ENCODE results near the gene HNRNPR. TPM values are rescaled to one million over a fixed set of nuclear protein-coding genes. Genes with fewer than 3 reads are reported as not detected.

The HNRNPR gene
- total and polyA plus RNA-seq, 7 experiments from 2014 or later: 97.4 to 235 (median 117) TPM

DNA sequence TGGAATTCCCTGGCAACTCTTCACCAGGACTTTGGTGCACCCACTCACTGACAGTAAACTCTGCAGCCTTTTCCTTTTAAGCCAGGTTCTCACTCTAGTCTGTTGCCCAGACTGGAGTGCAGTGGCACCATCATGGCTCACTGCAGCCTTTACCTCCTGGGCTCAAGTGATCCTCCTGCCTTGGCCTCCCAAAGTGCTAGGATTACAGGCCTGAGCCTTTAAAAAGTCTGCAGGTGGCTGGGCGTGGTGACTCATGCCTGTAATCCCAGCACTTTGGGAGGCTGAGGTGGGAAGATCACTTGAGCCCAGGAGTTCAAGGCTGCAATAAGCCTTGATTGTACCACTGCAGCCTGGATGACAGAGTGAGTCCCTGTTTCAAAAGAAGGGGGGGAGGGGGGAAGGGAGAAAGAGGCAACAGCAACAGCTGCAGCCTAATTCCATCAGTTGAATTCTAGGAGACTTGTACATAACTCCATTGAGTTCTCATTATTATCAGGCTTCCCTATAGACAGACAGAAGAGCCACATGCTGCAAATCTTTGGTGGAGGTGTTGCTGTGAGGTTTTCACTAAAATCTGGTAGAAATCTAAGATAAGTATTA is 8.1 kb upstream of the HNRNPR start:
- no peak overlapping the region for H3K27ac Mint-ChIP-seq
- DNase-seq: no peak
- intact Hi-C loops (cut with micrococcal nuclease): no loop called here
- no peak for ATAC-seq
- H3K4me1 Mint-ChIP-seq: peaks cover 4 to 14% (median 6%) of the 10 kb centered on the region in 7 donors
- no peak overlapping the region for H3K4me3 Mint-ChIP-seq
- Histone ChIP-seq H3K27ac (ENCODE audit: low read depth, low read length) (no peak overlapping the region), H3K27me3 (ENCODE audit: control insufficient read depth in 2 of 2, insufficient read depth in 2 of 2, low read length in 2 of 2) (no peaks in the 10 kb centered on the region), H3K4me1 (ENCODE audit: control insufficient read depth in 2 of 2, insufficient read depth in 2 of 2, low read length in 2 of 2) (no peaks in the 10 kb centered on the region), H3K4me3 (ENCODE audit: low read length) (no peak overlapping the region), H3K9me3 (ENCODE audit: control insufficient read depth in 2 of 3, low read length in 3 of 3) (no peaks in the 10 kb centered on the region), H3K36me3 (ENCODE audit: control insufficient read depth in 2 of 3, insufficient read depth in 3 of 3, low read length in 3 of 3) (no peaks in the 10 kb centered on the region)
- peaks cover 0 to 13% (median 8%) of the 10 kb centered on the region in 5 donors for H3K36me3 Mint-ChIP-seq
- peaks cover 0 to 17% (median 0%) of the 10 kb centered on the region in 11 donors for H3K9me3 Mint-ChIP-seq
- CTCF ChIA-PET: no interaction called here
- no peaks in the 10 kb centered on the region for H3K27me3 Mint-ChIP-seq
- POLR2A ChIA-PET: no interaction called here

DNA sequence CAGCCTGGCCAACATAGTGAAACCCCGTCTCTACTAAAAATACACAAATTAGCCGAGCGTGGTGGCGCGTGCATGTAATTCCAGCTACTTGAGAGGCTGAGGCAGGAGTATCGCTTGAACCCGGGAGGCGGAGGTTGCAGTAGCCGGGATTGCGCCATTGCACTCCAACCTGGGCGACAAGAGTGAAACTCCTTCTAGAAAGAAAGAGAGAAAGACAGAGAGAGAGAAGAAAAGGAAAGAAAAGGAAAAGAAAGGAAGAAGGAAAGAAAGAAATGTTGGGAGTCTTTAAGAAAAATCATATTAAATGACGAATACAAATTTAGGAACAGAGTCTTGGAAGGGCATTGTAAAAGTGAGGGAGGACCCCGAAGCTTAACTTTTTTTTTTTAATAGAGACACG is 1.8 kb upstream of the HNRNPR start:
- no peaks in the 10 kb centered on the region for H3K27me3 Mint-ChIP-seq

DNA sequence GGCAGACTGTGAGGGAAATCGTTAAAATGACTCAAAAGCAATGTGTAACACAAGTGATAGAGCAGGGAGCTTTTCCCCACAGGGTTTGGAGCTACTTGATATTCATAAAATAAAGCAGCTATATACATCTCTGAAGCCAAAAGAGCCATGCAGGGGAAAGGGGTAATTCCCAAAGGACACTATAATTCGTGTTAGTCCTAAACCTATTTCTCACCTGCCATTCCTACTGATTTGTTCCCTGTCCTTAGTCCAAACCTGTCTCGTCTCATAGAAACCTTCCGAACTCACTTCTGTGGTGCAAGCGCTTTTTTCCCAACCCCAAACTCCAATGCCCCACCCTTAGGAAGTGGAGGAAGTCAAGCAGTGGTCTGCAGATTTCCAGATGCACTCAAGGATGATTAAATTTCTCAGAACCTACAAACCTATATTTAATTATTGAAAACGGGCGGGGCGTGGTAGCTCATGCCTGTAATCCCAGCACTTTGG is 946 bp upstream of the HNRNPR start:
- Mint-ChIP-seq H3K4me1 (peaks cover 30 to 40% (median 39%) of the 10 kb centered on the region in 7 donors), H3K9me3 (peaks cover 0 to 2% (median 0%) of the 10 kb centered on the region in 11 donors), H3K27me3 (no peaks in the 10 kb centered on the region), H3K36me3 (peaks cover 0 to 9% (median 0%) of the 10 kb centered on the region in 5 donors), H3K27ac (peak overlapping the region; percentile 89 to 98 (median 95)), H3K4me3 (peak overlapping the region; percentile 81 to 100 (median 93))
- CTCF ChIA-PET: no interaction called here
- DNase-seq (no peak), ATAC-seq (no peak)
- intact Hi-C loops (cut with micrococcal nuclease): loop anchor here (1.0 to 10.0 kb wide), 9 partner anchors 23 to 1560 kb away; partner anchors contain the start of genes ASAP3 (in 2 of the 2), E2F2 (in 2 of the 2), SRRM1 (in 1 of the 2) and TCEA3 (in 1 of the 2)
- POLR2A ChIA-PET: interaction anchor here (0.6 to 2.4 kb wide), 16 partner anchors 10 to 1297 kb away, joined by 3 to 62 read pairs (median 4); partner anchors contain the start of gene ZNF436
- no peaks in the 10 kb centered on the region for H3K27me3 ChIP-seq (ENCODE audit: control insufficient read depth in 2 of 2, insufficient read depth in 2 of 2, low read length in 2 of 2)
- peaks cover 0 to 7% (median 0%) of the 10 kb centered on the region in 3 experiments for H3K36me3 ChIP-seq (ENCODE audit: control insufficient read depth in 2 of 3, insufficient read depth in 3 of 3, low read length in 3 of 3)
- H3K27ac ChIP-seq (ENCODE audit: low read depth, low read length): peak overlapping the region; percentile 83
- H3K4me3 ChIP-seq (ENCODE audit: low read length): peak overlapping the region; percentile 89
- peaks cover 21% of the 10 kb centered on the region in 2 donors for H3K4me1 ChIP-seq (ENCODE audit: control insufficient read depth in 2 of 2, insufficient read depth in 2 of 2, low read length in 2 of 2)
- H3K9me3 ChIP-seq (ENCODE audit: control insufficient read depth in 2 of 3, low read length in 3 of 3): no peaks in the 10 kb centered on the region

More for the DNA sequence above, 1.8 kb upstream of the HNRNPR start:
- CTCF ChIA-PET: no interaction called here
- Mint-ChIP-seq H3K4me3 (peak overlapping the region in 5 of 10 donors; percentile 3 to 65 (median 16)), H3K4me1 (peaks cover 25 to 31% (median 30%) of the 10 kb centered on the region in 7 donors), H3K27ac (peak overlapping the region in 1 of 9 donors; percentile 38), H3K9me3 (peaks cover 0 to 2% (median 0%) of the 10 kb centered on the region in 11 donors), H3K36me3 (peaks cover 0 to 7% (median 0%) of the 10 kb centered on the region in 5 donors)
- no peak for ATAC-seq
- no peak overlapping the region for H3K4me3 ChIP-seq (ENCODE audit: low read length)
- H3K36me3 ChIP-seq (ENCODE audit: control insufficient read depth in 2 of 3, insufficient read depth in 3 of 3, low read length in 3 of 3): peaks cover 0 to 7% (median 0%) of the 10 kb centered on the region in 3 experiments
- H3K4me1 ChIP-seq (ENCODE audit: control insufficient read depth in 2 of 2, insufficient read depth in 2 of 2, low read length in 2 of 2): peaks cover 12% of the 10 kb centered on the region in 2 donors
- H3K9me3 ChIP-seq (ENCODE audit: control insufficient read depth in 2 of 3, low read length in 3 of 3): no peaks in the 10 kb centered on the region
- no peak for DNase-seq
- intact Hi-C loops (cut with micrococcal nuclease): loop anchor here (2.0 to 10.0 kb wide), 4 partner anchors 185 to 1561 kb away; partner anchors contain the start of genes E2F2 (in 2 of the 2), SRRM1 (in 1 of the 2) and USP48 (in 1 of the 2)
- H3K27me3 ChIP-seq (ENCODE audit: control insufficient read depth in 2 of 2, insufficient read depth in 2 of 2, low read length in 2 of 2): no peaks in the 10 kb centered on the region
- POLR2A ChIA-PET: interaction anchor here (0.9 to 2.4 kb wide), 3 partner anchors 16 to 180 kb away, joined by 3 to 62 read pairs (median 4); partner anchors contain the start of gene ZNF436
- H3K27ac ChIP-seq (ENCODE audit: low read depth, low read length): no peak overlapping the region

DNA sequence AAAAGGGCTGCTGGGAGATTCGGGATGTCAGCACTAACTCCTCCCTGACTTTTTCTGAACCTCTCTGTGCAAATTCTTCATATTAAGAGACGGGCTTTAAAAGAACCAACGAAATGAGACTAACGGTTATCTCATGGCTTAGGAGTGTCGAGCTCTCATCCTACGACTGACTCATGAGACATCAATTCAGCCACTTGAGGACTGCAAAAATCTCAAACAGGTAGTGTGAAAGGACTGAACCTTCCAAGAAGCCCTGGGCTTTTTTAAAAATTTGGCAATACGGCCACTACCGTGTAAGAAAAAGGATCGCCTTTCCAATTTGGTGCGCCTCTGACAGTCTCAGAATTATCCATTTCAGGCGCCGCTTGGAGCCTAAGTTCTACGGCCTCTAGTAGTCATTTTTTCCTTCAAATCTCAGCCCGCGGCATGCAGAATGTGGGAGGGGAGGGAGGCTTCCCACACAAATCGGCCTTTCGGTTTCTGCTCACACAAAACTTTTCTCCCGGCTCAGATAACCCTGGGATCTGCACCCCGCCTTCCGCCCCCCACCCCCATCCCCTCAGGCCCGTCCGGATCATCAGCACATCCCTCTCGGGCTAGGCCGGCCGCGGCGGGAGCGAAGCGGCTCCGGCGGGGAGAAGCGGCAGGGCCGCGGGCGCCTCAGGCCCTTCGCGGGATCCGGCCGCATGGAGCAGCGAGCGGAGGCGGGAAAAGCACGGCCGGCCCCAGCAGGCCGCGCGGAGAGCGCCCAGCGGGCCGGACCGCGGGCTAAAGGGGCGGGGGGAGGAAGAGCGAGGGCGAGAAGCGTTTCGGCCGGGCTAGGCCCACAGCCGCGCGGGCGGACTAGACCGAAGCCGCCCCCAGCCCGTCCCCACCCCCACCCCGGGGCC is 618 bp downstream of the HNRNPR start:
- Histone ChIP-seq H3K36me3 (ENCODE audit: control insufficient read depth in 2 of 3, insufficient read depth in 3 of 3, low read length in 3 of 3) (peaks cover 0 to 7% (median 0%) of the 10 kb centered on the region in 3 experiments), H3K4me3 (ENCODE audit: low read length) (peak overlapping the region; percentile 89), H3K27me3 (ENCODE audit: control insufficient read depth in 2 of 2, insufficient read depth in 2 of 2, low read length in 2 of 2) (no peaks in the 10 kb centered on the region), H3K27ac (ENCODE audit: low read depth, low read length) (peak overlapping the region; percentile 83), H3K4me1 (ENCODE audit: control insufficient read depth in 2 of 2, insufficient read depth in 2 of 2, low read length in 2 of 2) (peaks cover 31 to 37% of the 10 kb centered on the region in 2 donors), H3K9me3 (ENCODE audit: control insufficient read depth in 2 of 3, low read length in 3 of 3) (no peaks in the 10 kb centered on the region)
- peak overlapping the region; percentile 87 to 98 (median 93) for H3K27ac Mint-ChIP-seq
- H3K4me1 Mint-ChIP-seq: peaks cover 38 to 56% (median 52%) of the 10 kb centered on the region in 7 donors
- H3K4me3 Mint-ChIP-seq: peak overlapping the region; percentile 81 to 100 (median 93)
- peak; percentile 0 for ATAC-seq
- peaks cover 0 to 2% (median 0%) of the 10 kb centered on the region in 11 donors for H3K9me3 Mint-ChIP-seq
- no peaks in the 10 kb centered on the region for H3K27me3 Mint-ChIP-seq
- ChIA-PET CTCF (interaction anchor here (0.7 to 1.0 kb wide), 2 partner anchors 25 to 58 kb away, joined by 3 to 6 read pairs; no protein-coding TSS in a partner anchor), POLR2A (interaction anchor here (1.0 to 2.4 kb wide), 11 partner anchors 9 to 401 kb away, joined by 3 to 62 read pairs (median 6); partner anchors contain the start of gene ZNF436)
- DNase-seq: peak in 7 of 9 donors; percentile 5 to 68 (median 19)
- peaks cover 0 to 12% (median 0%) of the 10 kb centered on the region in 5 donors for H3K36me3 Mint-ChIP-seq
- intact Hi-C loops (cut with micrococcal nuclease): loop anchor here (1.0 to 10.0 kb wide), 10 partner anchors 25 to 1559 kb away; partner anchors contain the start of genes ASAP3 (in 2 of the 2), E2F2 (in 2 of the 2), SRRM1 (in 1 of the 2) and TCEA3 (in 1 of the 2)

DNA sequence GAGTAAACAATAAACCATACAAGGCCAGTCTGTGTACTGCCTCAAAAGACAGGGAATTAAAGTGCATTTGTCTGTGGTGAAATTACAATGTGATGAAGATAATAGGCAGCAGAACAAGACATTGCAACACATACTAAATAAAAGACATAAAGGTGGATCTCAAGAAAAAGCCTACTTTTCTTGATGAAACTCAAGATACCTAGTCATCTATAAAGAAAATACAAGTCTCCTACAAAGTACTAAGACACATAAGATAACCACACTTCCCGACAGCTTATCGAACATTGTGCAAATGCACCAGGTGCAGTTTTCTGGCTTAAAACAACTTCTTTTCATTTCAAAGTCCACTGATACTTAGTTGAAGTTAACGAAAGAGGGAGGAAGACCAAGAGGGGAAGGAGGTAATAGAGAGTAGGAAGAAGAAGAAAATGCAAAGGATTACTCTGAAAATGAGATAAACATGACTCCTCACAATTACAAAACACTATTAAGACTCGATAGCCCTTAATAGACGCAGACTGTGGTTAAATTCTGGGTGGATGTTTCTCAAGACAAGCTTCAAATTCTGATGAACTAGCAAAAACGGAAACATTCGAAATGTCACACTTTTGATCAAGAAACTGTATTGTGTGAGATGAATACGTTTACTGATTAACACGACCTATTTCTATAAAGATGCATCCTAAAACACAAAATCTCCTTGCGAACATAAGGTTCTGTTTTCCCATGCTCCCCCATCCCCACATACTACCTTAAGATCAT is 2.0 kb downstream of the HNRNPR start:
- peaks cover 0 to 16% (median 10%) of the 10 kb centered on the region in 3 experiments for H3K36me3 ChIP-seq (ENCODE audit: control insufficient read depth in 2 of 3, insufficient read depth in 3 of 3, low read length in 3 of 3)
- ChIA-PET CTCF (no interaction called here), POLR2A (interaction anchor here (0.6 to 1.5 kb wide), 4 partner anchors 12 to 43 kb away, joined by 3 to 6 read pairs (median 4); no protein-coding TSS in a partner anchor)
- peaks cover 36 to 41% of the 10 kb centered on the region in 2 donors for H3K4me1 ChIP-seq (ENCODE audit: control insufficient read depth in 2 of 2, insufficient read depth in 2 of 2, low read length in 2 of 2)
- ATAC-seq (no peak), DNase-seq (no peak)
- Mint-ChIP-seq H3K4me1 (peaks cover 43 to 67% (median 63%) of the 10 kb centered on the region in 7 donors), H3K27me3 (no peaks in the 10 kb centered on the region), H3K36me3 (peaks cover 0 to 20% (median 6%) of the 10 kb centered on the region in 5 donors), H3K9me3 (peaks cover 0 to 2% (median 0%) of the 10 kb centered on the region in 11 donors), H3K27ac (peak overlapping the region; percentile 43 to 97 (median 75)), H3K4me3 (peak overlapping the region; percentile 81 to 100 (median 93))
- peak overlapping the region; percentile 89 for H3K4me3 ChIP-seq (ENCODE audit: low read length)
- H3K9me3 ChIP-seq (ENCODE audit: control insufficient read depth in 2 of 3, low read length in 3 of 3): no peaks in the 10 kb centered on the region
- peak overlapping the region; percentile 83 for H3K27ac ChIP-seq (ENCODE audit: low read depth, low read length)
- intact Hi-C loops (cut with micrococcal nuclease): loop anchor here (2.0 to 10.0 kb wide), 6 partner anchors 40 to 1557 kb away; partner anchors contain the start of genes E2F2 (in 1 of the 2), SRRM1 (in 1 of the 2), TCEA3 (in 1 of the 2) and USP48 (in 1 of the 2)
- H3K27me3 ChIP-seq (ENCODE audit: control insufficient read depth in 2 of 2, insufficient read depth in 2 of 2, low read length in 2 of 2): no peaks in the 10 kb centered on the region
